RPMI7951 (cell line): ENCODE results near the gene PIP5K1B. TPM values are rescaled to one million over a fixed set of nuclear protein-coding genes. Genes with fewer than 3 reads are reported as not detected.

Source experiments
- total RNA-seq: library from RNA; depleted of rRNA; stranded (reverse); fragments of >200 nt; shearing (Covaris generic); gene quantifications from 2 replicates; pipeline ENCODE4 v1.2.3, GENCODE V29; 2014; rRNA removed

Gene PIP5K1B
- total RNA-seq, 1 experiment from 2014 or later: not detected

Other genes starting within 250 kb of the PIP5K1B start
- not detected in 2 replicates for gene TMEM252, start 164.4 kb upstream of the PIP5K1B start, total RNA-seq